ENCODE data around the gene ASB1. TPM values are rescaled to one million over a fixed set of nuclear protein-coding genes. Genes with fewer than 3 reads are reported as not detected.

The ASB1 gene
- total RNA-seq, 2 experiments from 2014 or later = 14.3 to 19.6 TPM

DNA sequence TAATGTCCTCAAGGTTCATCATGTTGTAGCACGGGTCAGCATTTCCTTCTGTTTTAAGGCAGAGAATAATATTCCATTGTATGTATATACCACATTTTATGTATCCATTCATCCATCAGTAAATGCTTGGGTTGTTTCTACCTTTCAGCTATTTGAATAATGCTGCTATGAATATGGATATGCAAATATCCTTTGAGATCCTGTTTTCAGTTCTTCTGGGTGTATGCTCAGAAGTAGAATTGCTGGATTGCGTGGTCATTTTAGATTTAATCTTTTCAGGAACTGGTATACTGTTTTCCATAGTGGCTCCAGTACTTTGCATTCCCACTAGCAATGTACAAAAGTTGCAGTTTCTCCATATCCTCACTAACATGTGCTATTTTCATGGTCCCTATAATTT, 13.4 kb upstream of the ASB1 start:
- POLR2A ChIA-PET = interaction anchor here (0.6 kb wide), 1 partner anchor 23 kb away, joined by 4 read pairs; no protein-coding TSS in a partner anchor
- no peaks in the 10 kb centered on the region for H3K4me1 Mint-ChIP-seq (ENCODE audit: low read depth)

DNA sequence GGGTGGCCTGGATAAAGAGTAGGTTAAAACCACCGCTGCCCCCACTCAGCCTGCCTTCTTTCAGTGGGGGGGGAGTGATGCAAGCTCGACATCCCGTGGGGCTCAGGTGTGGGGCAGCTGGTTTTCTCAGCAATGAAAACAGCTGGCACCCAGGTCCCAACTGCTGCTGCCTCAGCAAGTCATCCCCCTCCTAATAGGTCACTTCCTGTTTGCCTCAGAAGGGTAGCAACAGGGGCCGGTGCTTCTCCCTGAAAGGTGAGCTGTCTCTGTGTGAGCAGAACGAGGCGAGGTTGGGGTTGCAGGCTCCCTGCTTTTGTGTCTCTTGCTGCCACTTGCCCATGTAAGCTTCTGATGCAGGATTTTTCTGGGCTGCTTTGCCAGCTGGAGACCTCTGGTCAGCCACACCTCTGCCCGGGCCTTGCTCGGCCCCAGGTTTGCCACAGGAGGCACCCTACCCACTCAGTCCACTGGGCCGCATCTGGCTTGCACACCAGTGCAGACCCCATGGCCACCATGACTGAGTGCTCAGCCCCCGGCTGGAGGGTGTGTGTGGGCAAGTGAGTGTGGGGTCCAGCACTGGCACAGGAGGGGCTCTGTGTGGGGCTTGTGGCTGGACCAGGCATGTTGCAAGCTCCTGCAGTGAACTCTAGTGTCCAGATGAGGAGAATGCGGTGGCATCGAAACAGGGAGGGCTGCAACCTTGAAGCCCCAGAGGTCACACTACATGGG, 11.5 kb upstream of the ASB1 start:
- no peak overlapping the region for H3K27ac ChIP-seq (ENCODE audit: low read depth in 1 of 2, low read length in 2 of 2)
- Mint-ChIP-seq H3K36me3 (ENCODE audit: low read depth) (peaks cover 3% of the 10 kb centered on the region), H3K27me3 (no peaks in the 10 kb centered on the region), H3K4me1 (ENCODE audit: low read depth) (no peaks in the 10 kb centered on the region), H3K4me3 (no peak overlapping the region), H3K27ac (no peak overlapping the region), H3K9me3 (peaks cover 6% of the 10 kb centered on the region)
- H3K27me3 ChIP-seq (ENCODE audit: control insufficient read depth in 1 of 2, insufficient read depth in 2 of 2, low read length in 2 of 2) = no peaks in the 10 kb centered on the region
- ChIA-PET CTCF (no interaction called here), POLR2A (no interaction called here)
- no peaks in the 10 kb centered on the region for H3K36me3 ChIP-seq (ENCODE audit: insufficient read depth, low read length)
- peaks cover 8% of the 10 kb centered on the region for H3K4me1 ChIP-seq (ENCODE audit: insufficient read depth, low read length)
- no peak for TF ChIP-seq CTCF (IDR thresholded peaks at IDR 0.05)
- H3K9me3 ChIP-seq (ENCODE audit: control insufficient read depth in 1 of 2, insufficient read depth in 1 of 2, low read length in 2 of 2) = peaks cover 0 to 8% of the 10 kb centered on the region in 2 experiments
- peak in 3 of 14 experiments; percentile 13 to 38 (median 26) for DNase-seq
- no peak overlapping the region for H3K4me3 ChIP-seq (ENCODE audit: low read length)
- intact Hi-C loops (cut with DNase I, micrococcal nuclease) = no loop called here
- ATAC-seq (ENCODE audit: poor library complexity) = peak; percentile 34

More for the DNA sequence above, 13.4 kb upstream of the ASB1 start:
- Histone ChIP-seq H3K9me3 (ENCODE audit: control insufficient read depth in 1 of 2, insufficient read depth in 1 of 2, low read length in 2 of 2) (peaks cover 0 to 8% of the 10 kb centered on the region in 2 experiments), H3K36me3 (ENCODE audit: insufficient read depth, low read length) (no peaks in the 10 kb centered on the region), H3K27ac (ENCODE audit: low read depth in 1 of 2, low read length in 2 of 2) (no peak overlapping the region), H3K4me1 (ENCODE audit: insufficient read depth, low read length) (peaks cover 8% of the 10 kb centered on the region), H3K4me3 (ENCODE audit: low read length) (no peak overlapping the region), H3K27me3 (ENCODE audit: control insufficient read depth in 1 of 2, insufficient read depth in 2 of 2, low read length in 2 of 2) (no peaks in the 10 kb centered on the region)
- H3K9me3 Mint-ChIP-seq = peaks cover 6% of the 10 kb centered on the region
- H3K27ac Mint-ChIP-seq = no peak overlapping the region
- no peak overlapping the region for H3K4me3 Mint-ChIP-seq
- H3K36me3 Mint-ChIP-seq (ENCODE audit: low read depth) = peaks cover 3% of the 10 kb centered on the region
- ATAC-seq (ENCODE audit: poor library complexity) (no peak), DNase-seq (no peak)
- H3K27me3 Mint-ChIP-seq = no peaks in the 10 kb centered on the region
- CTCF ChIA-PET = no interaction called here
- intact Hi-C loops (cut with DNase I, micrococcal nuclease) = no loop called here
- no peak for TF ChIP-seq CTCF (IDR thresholded peaks at IDR 0.05)

GRCh38 chr2:238415893-238416292, 10.8 kb upstream of the ASB1 start:
- CTCF ChIA-PET = no interaction called here

More at GRCh38 chr2:238415893-238416292, 10.8 kb upstream of the ASB1 start:
- no peak for TF ChIP-seq CTCF (IDR thresholded peaks at IDR 0.05)
- no peak for DNase-seq
- no peaks in the 10 kb centered on the region for H3K4me1 Mint-ChIP-seq (ENCODE audit: low read depth)
- intact Hi-C loops (cut with DNase I, micrococcal nuclease) = no loop called here
- no peaks in the 10 kb centered on the region for H3K36me3 ChIP-seq (ENCODE audit: insufficient read depth, low read length)
- peaks cover 3% of the 10 kb centered on the region for H3K36me3 Mint-ChIP-seq (ENCODE audit: low read depth)
- H3K9me3 ChIP-seq (ENCODE audit: control insufficient read depth in 1 of 2, insufficient read depth in 1 of 2, low read length in 2 of 2) = peaks cover 0 to 8% of the 10 kb centered on the region in 2 experiments
- POLR2A ChIA-PET = no interaction called here
- ATAC-seq (ENCODE audit: poor library complexity) = no peak
- no peak overlapping the region for H3K27ac Mint-ChIP-seq
- H3K9me3 Mint-ChIP-seq = peaks cover 6% of the 10 kb centered on the region
- H3K4me3 ChIP-seq (ENCODE audit: low read length) = no peak overlapping the region
- peaks cover 8% of the 10 kb centered on the region for H3K4me1 ChIP-seq (ENCODE audit: insufficient read depth, low read length)
- no peaks in the 10 kb centered on the region for H3K27me3 Mint-ChIP-seq
- no peak overlapping the region for H3K27ac ChIP-seq (ENCODE audit: low read depth in 1 of 2, low read length in 2 of 2)
- H3K27me3 ChIP-seq (ENCODE audit: control insufficient read depth in 1 of 2, insufficient read depth in 2 of 2, low read length in 2 of 2) = no peaks in the 10 kb centered on the region
- no peak overlapping the region for H3K4me3 Mint-ChIP-seq

Data from CD4-positive, alpha-beta T cell (primary cell).